GM20000 (cell line): Measurements from ENCODE around the gene EBNA1BP2.
"Not testable (repeated sequence)": the region's sequence is repeated elsewhere in the genome, so short reads cannot be mapped to it uniquely, and the experiment has no call there.

Source experiments
- DNase-seq: peaks from one replicate; pipeline ENCODE4 v3.0.0; 2012; ENCODE audit warnings: low spot score
- TF ChIP-seq, protein P1 (sequence below): IDR thresholded peaks from 2 replicates; pipeline ENCODE4 v1.5.1; 2012; ENCODE audit warnings: mild to moderate bottlenecking, control low read depth; ENCODE audit errors: extremely low read depth, missing control alignments

Gene EBNA1BP2

DNA sequence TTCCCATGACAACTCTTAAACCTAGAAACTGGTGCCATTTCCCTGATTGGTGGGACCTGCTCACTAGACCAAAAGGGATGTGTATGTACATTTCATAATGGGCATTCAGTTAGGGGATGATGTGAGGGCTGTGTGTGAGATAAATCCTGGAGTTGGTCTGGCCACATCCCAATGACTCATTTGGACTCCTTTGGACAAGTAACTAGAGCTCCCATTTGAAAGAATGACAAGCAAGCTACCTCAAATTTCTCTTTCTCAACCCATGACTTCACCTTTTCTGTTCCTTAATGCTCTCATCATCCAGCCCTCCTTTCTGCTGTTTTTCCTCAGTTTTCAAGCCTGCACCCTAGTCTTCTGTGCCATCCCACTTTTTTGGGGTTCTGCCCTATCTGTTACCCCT, 27.9 kb downstream of the EBNA1BP2 start:
- DNase-seq, result no peak
- TF ChIP-seq, protein P1, sequence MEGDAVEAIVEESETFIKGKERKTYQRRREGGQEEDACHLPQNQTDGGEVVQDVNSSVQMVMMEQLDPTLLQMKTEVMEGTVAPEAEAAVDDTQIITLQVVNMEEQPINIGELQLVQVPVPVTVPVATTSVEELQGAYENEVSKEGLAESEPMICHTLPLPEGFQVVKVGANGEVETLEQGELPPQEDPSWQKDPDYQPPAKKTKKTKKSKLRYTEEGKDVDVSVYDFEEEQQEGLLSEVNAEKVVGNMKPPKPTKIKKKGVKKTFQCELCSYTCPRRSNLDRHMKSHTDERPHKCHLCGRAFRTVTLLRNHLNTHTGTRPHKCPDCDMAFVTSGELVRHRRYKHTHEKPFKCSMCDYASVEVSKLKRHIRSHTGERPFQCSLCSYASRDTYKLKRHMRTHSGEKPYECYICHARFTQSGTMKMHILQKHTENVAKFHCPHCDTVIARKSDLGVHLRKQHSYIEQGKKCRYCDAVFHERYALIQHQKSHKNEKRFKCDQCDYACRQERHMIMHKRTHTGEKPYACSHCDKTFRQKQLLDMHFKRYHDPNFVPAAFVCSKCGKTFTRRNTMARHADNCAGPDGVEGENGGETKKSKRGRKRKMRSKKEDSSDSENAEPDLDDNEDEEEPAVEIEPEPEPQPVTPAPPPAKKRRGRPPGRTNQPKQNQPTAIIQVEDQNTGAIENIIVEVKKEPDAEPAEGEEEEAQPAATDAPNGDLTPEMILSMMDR, result no peak

DNA sequence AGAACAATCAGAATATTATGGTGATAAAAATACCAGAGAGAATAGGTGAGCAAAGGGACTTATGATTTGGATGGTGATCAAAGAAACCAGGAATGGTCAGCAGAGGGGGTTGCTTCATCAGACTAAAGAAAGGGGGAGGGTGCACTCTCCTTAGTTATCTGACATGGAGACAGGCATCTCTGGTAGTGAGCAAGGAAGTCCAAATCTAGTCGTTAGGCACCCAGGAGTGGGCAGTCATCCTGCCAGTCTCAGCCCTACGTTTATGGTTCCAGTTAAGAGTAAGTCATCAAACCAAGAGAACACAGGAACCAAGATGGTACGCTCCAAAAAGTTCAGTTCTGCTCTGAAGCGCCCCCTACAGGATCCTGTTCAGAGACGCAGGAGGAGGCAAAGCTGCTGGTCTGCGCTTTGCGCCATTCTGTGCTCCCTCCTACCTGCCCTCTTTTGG, 28.6 kb downstream of the EBNA1BP2 start:
- DNase-seq, result no peak

DNA sequence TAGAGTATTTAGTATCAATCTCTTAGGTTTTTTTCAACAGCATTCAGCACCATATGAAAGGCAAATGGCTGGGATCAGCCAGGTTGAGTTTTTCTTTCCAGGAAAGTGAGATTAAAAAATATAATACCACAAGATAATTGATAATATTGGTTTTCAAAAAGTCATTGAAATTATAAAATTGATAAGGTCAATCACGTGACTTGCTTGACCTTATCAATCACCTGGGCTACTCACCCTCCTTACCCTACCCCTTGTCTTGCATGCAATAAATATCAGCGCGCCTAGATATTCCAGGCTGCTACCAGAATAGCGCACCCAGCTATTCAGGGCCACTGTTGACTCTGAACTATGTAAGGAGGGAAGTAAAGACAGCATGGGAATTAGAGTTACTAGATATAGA, 31.5 kb downstream of the EBNA1BP2 start:
- TF ChIP-seq, protein P1, result no peak
- no peak for DNase-seq

More for the DNA sequence above, 28.6 kb downstream of the EBNA1BP2 start:
- TF ChIP-seq, protein P1, result no peak

DNA sequence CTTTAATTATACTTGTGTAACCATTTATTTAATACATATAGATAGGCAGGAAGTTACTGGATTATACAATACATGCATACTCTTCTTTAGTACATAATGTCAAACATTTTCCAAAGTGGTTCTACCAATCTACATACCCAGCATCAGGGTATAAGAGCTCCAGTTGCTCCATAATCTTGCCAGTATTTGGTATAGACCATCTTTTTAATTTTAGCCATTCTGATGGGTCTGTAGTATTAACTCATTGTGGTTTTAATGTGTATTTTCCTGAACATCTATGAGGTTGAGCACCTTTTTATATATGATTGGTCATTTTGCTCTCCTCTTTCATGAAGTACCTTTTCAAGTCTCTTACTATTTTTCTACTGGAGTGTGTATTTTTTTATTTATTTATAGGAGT, 32.1 kb downstream of the EBNA1BP2 start:
- TF ChIP-seq, protein P1, result no peak

DNA sequence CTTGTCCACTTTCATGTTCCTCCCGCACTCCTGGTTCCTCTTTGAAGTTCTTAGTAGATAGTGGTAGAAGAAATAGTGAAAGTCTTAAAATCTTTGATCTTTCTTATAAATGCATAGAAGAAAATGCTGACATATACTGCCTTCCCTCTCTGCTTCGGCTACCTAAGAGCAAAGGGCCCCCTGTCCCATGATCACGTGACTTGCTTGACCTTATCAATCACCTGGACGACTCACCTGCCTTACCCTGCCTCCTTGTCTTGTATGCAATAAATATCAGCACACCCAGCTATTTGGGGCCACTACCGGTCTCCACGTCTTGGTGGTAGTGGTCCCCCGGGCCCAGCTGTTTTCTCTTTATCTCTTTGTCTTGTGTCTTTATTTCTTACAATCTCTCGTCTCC, 32.8 kb downstream of the EBNA1BP2 start:
- DNase-seq, result not testable (repeated sequence)

More for the DNA sequence above, 32.1 kb downstream of the EBNA1BP2 start:
- DNase-seq, result no peak

DNA sequence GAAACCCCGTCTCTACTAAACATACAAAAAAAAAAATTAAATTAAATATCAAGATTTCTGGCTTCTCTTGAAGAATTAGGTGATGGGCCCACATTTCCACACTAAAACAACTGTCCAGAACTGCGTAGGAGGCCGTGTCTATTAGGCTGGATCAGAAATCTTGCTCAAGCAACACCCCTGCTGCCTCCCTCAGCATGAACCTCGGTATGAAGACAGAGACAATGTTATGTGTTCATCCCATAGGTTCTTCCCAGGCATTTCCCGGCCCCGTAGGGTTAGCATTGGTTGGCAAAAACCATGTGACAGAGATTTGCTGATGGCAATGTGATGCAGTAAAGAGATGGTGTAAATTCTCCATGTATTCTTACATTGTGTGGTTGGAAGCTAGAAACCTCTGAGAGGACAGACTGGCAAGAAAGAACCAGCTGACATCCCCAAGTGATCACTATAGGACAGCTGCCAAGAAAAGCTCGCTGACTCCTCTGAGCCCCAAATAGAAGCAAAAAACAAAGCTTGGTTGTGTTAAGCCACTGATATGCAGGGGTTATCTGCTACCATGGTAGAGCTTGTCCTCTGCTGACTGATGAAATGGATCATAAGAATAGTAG, 34.5 kb downstream of the EBNA1BP2 start:
- TF ChIP-seq, protein P1, result no peak
- DNase-seq, result no peak

DNA sequence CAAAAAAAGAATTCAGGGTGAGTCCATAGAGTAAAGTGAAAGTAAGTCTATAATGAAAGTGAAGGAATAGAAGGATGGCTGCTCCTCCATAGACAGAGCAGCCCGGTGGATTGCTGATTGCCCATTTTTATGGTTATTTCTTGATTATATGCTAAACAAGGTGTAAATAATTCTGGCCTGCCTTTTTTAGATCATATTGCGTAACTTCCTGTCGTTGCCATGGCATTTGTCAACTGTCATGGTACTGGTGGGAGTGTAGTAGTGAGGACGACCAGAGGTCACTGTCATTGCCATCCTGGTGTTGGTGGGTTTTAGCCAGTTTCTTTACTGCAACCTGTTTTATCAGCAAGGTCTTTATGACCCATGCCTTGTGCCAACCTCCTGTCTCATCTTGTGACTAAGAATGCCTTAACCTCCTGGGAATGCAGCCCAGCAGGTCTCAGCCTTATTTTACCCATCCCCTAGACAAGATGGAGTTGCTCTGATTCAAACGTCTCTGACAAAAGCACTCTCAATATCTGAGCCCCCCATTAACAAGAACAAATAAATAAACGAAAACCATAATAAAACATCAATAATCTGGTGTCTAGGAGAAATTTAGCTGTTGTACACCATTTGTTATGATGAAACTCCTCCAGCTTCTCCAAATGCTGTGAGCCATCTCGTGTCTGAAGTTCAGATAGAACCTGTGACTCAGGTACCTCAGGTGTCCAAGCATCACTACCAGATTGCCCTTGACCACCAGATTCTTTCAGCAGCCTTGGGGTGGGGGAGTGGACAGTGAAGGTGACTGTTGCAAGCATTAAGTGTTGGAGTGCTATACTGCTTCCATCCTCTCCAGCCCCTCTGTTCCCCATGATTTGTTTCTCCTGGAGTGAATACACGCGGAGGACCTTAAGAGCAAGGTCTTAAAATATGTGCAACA, 36.0 kb downstream of the EBNA1BP2 start:
- no peak for DNase-seq
- TF ChIP-seq, protein P1, result no peak
